Subcutaneous adipose tissue (tissue), 4 donors: Measurements from ENCODE around the gene PARP11. TPM values are rescaled to one million over a fixed set of nuclear protein-coding genes. Genes with fewer than 3 reads are reported as not detected.

Experiments
- CTCF ChIP-seq: fragments of 450-650 bp; IDR thresholded peaks from one replicate; pipeline ENCODE4 v1.5.1; 2016; ENCODE audit warnings: low read depth, mild to moderate bottlenecking, control low read depth, antibody characterized with exemption, moderate library complexity
- total RNA-seq, 4 donors: library from RNA; depleted of rRNA; stranded (reverse); fragments of >200 nt; gene quantifications; one replicate each; pipeline ENCODE4 v1.1.0, GENCODE V29; 2016

Gene PARP11
- total RNA-seq, 4 donors from 2014 or later: 5.3 to 10.3 (median 8.6) TPM

GRCh38 chr12:3768911-3769447, 104.2 kb downstream of the PARP11 start:
- no peak for TF ChIP-seq CTCF

- TF ChIP-seq CTCF: no peak
These were observed 112.0 kb downstream of the PARP11 start for GRCh38 chr12:3761116-3761735.

DNA sequence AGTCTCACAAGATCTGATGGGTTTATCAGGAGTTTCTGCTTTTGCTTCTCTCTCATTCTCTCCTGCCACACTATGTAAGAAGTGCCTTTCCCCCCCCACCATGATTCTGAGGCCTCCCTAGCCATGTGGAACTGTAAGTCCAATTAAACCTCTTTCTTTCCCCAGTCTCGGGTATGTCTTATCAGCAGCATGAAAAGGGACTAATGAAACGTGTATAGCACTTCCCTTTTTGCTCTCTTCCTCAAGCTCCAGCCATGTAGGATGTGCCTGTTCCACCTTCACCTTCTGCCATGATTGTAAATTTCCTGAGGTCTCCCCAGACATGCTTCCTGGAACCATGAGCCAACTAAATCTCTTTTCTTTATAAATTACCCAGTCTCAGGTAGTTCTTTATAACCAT, 113.3 kb downstream of the PARP11 start:
- no peak for TF ChIP-seq CTCF

Other genes starting within 250 kb of the PARP11 start
- gene CRACR2A, start 120.3 kb downstream of the PARP11 start, total RNA-seq: 1 to 10 TPM; 3.8 to 6.8 (median 6.2) TPM